Activated naive CD4-positive, alpha-beta T cell treated with anti-CD3 and anti-CD28 coated beads for 36 hours (primary cell): ENCODE results near the gene STRBP. TPM values are rescaled to one million over a fixed set of nuclear protein-coding genes. Genes with fewer than 3 reads are reported as not detected.

Source experiments
- CTCF ChIA-PET: fragments of 350-600 bp; sonication (Branson Sonifier 250); formaldehyde crosslinking; loops from one replicate; lab custom pipeline; 2021; ENCODE audit warnings: antibody characterized with exemption; lab: Charles Lee
- DNase-seq: peaks from one replicate; pipeline ENCODE4 v3.0.0-alpha.2; 2020
- H3K27ac Mint-ChIP-seq: one replicate; pipeline ENCODE4 v1.8.0; 2021; ENCODE audit warnings: mild to moderate bottlenecking, mixed read lengths
- H3K27me3 Mint-ChIP-seq: one replicate; pipeline ENCODE4 v1.8.0; 2021; ENCODE audit warnings: low read depth, mixed read lengths
- H3K36me3 Mint-ChIP-seq: one replicate; pipeline ENCODE4 v1.8.0; 2021; ENCODE audit warnings: low read depth, mixed read lengths
- H3K4me1 Mint-ChIP-seq: one replicate; pipeline ENCODE4 v1.8.0; 2021; ENCODE audit warnings: low read depth, mixed read lengths
- H3K4me3 Mint-ChIP-seq: one replicate; pipeline ENCODE4 v1.8.0; 2021; ENCODE audit warnings: mild to moderate bottlenecking, moderate library complexity, mixed read lengths
- H3K9me3 Mint-ChIP-seq: one replicate; pipeline ENCODE4 v1.8.0; 2021; ENCODE audit warnings: mixed read lengths
- intact Hi-C: fragments of 100-400 bp; cut with micrococcal nuclease; formaldehyde crosslinking; loops from one replicate; pipeline ENCODE4 v1.15.1; 2023
- total RNA-seq, 2 experiments: library from RNA; stranded (reverse); gene quantifications; one replicate each; pipeline ENCODE4 v1.2.3, GENCODE V29; 2021

Gene STRBP
- total RNA-seq, 2 experiments from 2014 or later = 27.6 to 27.8 TPM

DNA sequence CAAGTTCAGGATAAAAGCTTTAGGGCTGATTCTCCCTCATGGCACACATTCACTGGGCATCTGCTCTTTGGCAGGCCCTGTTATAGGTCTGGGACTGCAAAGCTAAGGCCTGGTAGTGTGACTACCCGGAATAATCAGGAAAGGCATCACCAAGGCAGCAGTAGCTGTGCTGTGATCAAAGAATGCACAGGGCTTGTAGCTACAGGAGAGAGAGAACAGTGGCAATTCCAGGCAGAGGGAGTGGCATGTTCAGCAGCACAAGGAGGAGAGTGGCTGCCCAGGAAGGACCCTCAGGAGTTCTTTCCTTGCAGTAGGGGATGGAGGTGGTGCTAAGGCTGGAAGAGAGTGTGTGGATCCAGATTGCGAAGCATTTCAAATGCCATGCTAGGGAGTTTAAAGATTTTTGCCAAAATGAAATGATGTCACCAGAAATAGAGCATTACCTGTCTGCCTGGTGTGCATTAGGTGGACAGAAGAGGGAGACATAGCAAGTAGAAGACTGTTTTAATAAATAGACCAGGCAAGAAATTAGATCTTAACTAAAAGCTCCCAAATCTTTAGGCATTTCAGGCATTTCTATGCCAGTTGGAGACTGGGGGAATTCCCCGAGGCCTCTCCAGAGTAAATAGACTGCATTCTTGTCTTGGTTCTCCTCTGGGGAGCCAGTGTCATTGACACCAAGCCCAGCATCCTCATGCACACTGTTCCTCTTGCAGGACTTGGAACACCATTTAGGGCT, 165.8 kb downstream of the STRBP start:
- Mint-ChIP-seq H3K27me3 (no peaks in the 10 kb centered on the region), H3K27ac (no peak overlapping the region), H3K36me3 (peaks cover 4% of the 10 kb centered on the region), H3K4me1 (no peaks in the 10 kb centered on the region), H3K4me3 (no peak overlapping the region), H3K9me3 (no peaks in the 10 kb centered on the region)
- intact Hi-C loops = loop anchor here (1.0 kb wide), 1 partner anchor 248 kb away; no protein-coding TSS in a partner anchor
- CTCF ChIA-PET = interaction anchor here (0.7 to 3.0 kb wide), 5 partner anchors 10 to 252 kb away, joined by 3 to 28 read pairs (median 6); no protein-coding TSS in a partner anchor
- DNase-seq = no peak

DNA sequence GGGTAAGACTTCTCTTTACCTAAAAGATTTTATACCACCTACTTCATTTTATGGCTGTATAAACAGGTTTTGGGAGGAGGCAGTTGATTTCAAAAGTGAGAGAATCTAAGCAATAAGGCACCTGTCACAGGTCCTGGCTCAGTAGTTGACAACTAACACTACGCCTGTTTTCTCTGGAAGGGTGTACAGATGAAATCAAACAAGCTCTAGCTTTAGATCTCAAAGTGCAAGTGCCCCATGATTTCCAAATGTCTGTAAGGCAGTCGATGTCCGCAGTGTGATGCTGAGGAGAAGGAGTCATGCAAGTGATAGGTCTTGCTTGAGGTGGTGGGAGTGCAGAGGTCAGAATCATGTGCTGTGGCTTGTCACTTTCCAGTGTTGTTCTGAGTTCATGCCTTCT, 168.8 kb downstream of the STRBP start:
- intact Hi-C loops = no loop called here
- Mint-ChIP-seq H3K4me3 (no peak overlapping the region), H3K27me3 (no peaks in the 10 kb centered on the region), H3K9me3 (no peaks in the 10 kb centered on the region), H3K27ac (no peak overlapping the region), H3K36me3 (peaks cover 11% of the 10 kb centered on the region), H3K4me1 (no peaks in the 10 kb centered on the region)
- DNase-seq = no peak
- CTCF ChIA-PET = interaction anchor here (1.1 kb wide), 1 partner anchor 251 kb away, joined by 4 read pairs; no protein-coding TSS in a partner anchor

DNA sequence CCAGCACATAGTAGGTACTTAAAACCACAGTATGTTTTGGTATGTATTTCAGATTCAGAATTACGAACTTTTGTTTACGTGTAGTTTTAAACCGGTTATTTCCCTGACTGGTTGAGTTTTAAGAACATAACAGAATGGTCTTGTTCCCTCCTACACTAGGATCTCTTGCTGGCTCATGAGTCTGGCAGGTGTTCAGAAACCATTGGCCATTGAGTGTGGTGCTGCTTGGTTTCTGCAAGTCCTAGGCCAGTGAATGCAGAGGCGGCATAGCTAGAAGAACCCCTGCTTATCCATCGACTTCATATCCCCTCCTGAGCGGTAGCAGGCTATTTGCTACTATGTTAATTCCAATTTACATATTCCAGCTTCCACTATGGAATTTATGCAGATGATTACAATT, 169.3 kb downstream of the STRBP start:
- intact Hi-C loops = no loop called here
- no peaks in the 10 kb centered on the region for H3K27me3 Mint-ChIP-seq
- peaks cover 11% of the 10 kb centered on the region for H3K36me3 Mint-ChIP-seq
- H3K9me3 Mint-ChIP-seq = no peaks in the 10 kb centered on the region
- H3K27ac Mint-ChIP-seq = no peak overlapping the region
- H3K4me3 Mint-ChIP-seq = no peak overlapping the region
- DNase-seq = no peak
- H3K4me1 Mint-ChIP-seq = no peaks in the 10 kb centered on the region
- CTCF ChIA-PET = interaction anchor here (1.1 kb wide), 1 partner anchor 251 kb away, joined by 4 read pairs; no protein-coding TSS in a partner anchor

DNA sequence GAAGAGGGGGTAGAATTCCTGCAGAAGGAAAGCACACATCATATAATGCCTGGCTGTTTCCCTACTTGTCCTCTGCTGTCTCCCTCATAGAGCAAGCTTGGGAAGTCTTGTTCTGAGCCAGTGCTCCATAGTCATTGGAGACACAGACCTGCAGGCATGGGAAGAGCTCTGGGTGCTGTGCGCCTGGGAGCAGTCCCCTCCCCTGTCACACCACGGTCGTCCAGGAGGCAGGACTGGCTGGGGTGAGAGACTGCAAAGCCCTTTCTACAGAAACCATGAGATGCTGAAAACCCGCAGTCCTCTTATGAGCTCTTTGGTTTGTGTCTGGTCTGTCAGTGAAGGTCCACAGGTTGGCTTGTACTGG, 170.3 kb downstream of the STRBP start:
- Mint-ChIP-seq H3K4me3 (no peak overlapping the region), H3K9me3 (no peaks in the 10 kb centered on the region), H3K4me1 (no peaks in the 10 kb centered on the region), H3K27me3 (no peaks in the 10 kb centered on the region), H3K36me3 (peaks cover 16% of the 10 kb centered on the region), H3K27ac (no peak overlapping the region)
- DNase-seq = no peak
- intact Hi-C loops = no loop called here
- CTCF ChIA-PET = no interaction called here

DNA sequence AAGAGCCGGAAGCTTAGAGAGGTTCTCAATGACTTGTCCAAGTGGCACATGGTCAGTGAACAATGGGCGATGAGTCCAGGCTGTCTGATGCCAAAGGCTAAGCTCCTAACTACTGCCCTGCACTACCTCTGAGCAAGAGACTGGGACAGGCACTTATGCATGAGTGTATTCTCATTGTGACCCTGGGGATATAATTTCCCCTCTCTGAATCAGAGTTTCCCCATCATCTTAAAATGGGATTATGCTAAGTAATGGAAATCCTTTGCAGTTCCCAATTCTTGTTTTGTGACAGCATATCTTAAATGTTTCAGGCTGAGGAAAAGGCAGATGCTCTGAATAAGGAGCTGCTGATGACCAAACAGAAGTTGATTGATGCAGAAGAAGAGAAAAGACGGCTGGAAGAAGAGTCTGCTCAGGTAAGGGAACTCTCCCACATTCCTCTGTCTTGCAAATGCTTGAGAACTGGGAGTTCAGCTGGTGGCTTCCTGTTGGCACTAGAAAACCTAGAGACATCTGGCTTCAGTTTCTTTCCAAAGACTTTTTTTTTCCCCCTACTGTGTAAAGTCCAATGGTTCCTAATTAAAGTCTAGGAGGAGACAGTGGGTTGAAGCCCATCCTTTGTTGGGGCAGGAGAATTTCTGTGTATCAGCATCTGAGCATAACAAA, 170.8 kb downstream of the STRBP start:
- no peaks in the 10 kb centered on the region for H3K4me1 Mint-ChIP-seq
- no peaks in the 10 kb centered on the region for H3K27me3 Mint-ChIP-seq
- H3K4me3 Mint-ChIP-seq = no peak overlapping the region
- DNase-seq = no peak
- no peak overlapping the region for H3K27ac Mint-ChIP-seq
- H3K36me3 Mint-ChIP-seq = peaks cover 16% of the 10 kb centered on the region
- H3K9me3 Mint-ChIP-seq = no peaks in the 10 kb centered on the region
- CTCF ChIA-PET = no interaction called here
- intact Hi-C loops = no loop called here

DNA sequence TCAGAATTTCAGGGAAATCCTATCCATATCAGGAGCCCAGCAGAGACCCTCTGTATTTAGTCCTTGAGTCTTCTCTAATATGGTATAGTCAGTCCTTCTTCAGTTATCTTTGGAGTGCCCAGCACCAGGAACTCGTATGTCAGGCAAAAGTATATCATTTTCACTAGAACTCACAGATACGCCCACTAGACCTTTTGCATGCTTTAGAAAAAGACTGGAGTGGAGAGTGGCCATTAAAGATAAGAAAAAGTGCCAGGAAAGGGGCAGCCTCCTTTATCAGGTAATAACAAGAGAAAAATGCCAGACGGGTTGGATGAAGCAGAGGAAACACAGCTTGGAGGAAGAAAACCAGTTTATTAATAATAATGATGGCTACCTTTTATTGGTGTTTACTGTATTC, 171.4 kb downstream of the STRBP start:
- H3K4me3 Mint-ChIP-seq = no peak overlapping the region
- H3K27me3 Mint-ChIP-seq = no peaks in the 10 kb centered on the region
- CTCF ChIA-PET = no interaction called here
- peaks cover 16% of the 10 kb centered on the region for H3K36me3 Mint-ChIP-seq
- H3K9me3 Mint-ChIP-seq = no peaks in the 10 kb centered on the region
- H3K4me1 Mint-ChIP-seq = no peaks in the 10 kb centered on the region
- no peak for DNase-seq
- no peak overlapping the region for H3K27ac Mint-ChIP-seq
- intact Hi-C loops = no loop called here

DNA sequence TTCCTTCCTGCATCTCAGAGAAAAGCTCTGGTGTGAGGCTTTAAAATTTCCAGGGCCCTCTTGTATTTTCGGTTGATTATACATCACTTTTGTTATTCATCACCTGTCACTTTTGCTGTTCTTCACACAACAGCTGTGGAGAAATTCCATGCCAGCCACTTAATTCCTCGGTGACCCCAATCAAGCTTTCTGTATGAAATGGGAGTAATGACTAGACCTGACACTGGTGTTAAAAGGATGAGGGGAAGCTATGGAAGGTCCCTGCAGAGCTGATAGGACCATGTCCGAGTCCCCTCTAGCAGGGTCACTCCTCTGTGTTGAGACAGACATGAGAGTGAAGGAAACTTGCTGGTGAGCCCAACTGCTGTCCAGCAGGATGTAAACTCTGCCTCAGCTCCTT, 175.2 kb downstream of the STRBP start:
- no peak for DNase-seq
- H3K27ac Mint-ChIP-seq = no peak overlapping the region
- CTCF ChIA-PET = interaction anchor here (2.1 to 4.0 kb wide), 3 partner anchors 9 to 262 kb away, joined by 9 to 22 read pairs (median 10); no protein-coding TSS in a partner anchor
- H3K9me3 Mint-ChIP-seq = no peaks in the 10 kb centered on the region
- H3K4me1 Mint-ChIP-seq = no peaks in the 10 kb centered on the region
- no peak overlapping the region for H3K4me3 Mint-ChIP-seq
- no peaks in the 10 kb centered on the region for H3K27me3 Mint-ChIP-seq
- intact Hi-C loops = no loop called here
- H3K36me3 Mint-ChIP-seq = peaks cover 12% of the 10 kb centered on the region

DNA sequence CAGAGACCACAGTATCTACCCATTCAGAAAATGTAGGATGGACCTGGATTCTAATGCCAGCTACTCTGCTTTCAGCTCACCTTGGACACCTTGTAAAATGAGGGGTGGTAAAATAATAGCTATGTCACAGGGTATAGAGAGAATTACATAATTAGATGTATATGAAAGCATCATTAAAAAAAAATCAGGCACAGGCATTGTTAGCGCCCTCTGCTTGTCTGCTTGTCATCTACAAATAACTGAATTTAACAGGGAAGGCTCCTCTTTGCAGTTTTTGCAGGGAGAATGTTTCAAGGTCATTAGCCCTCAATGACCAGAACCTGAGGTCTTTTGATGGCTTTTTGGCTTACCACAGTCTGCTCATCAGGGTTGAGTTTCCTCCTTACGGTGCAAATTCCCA, 176.9 kb downstream of the STRBP start:
- no peaks in the 10 kb centered on the region for H3K9me3 Mint-ChIP-seq
- CTCF ChIA-PET = interaction anchor here (2.4 to 4.0 kb wide), 2 partner anchors 11 to 258 kb away, joined by 9 to 22 read pairs; no protein-coding TSS in a partner anchor
- H3K27ac Mint-ChIP-seq = no peak overlapping the region
- no peaks in the 10 kb centered on the region for H3K27me3 Mint-ChIP-seq
- H3K36me3 Mint-ChIP-seq = peaks cover 10% of the 10 kb centered on the region
- no peaks in the 10 kb centered on the region for H3K4me1 Mint-ChIP-seq
- no peak overlapping the region for H3K4me3 Mint-ChIP-seq
- intact Hi-C loops = no loop called here
- no peak for DNase-seq

DNA sequence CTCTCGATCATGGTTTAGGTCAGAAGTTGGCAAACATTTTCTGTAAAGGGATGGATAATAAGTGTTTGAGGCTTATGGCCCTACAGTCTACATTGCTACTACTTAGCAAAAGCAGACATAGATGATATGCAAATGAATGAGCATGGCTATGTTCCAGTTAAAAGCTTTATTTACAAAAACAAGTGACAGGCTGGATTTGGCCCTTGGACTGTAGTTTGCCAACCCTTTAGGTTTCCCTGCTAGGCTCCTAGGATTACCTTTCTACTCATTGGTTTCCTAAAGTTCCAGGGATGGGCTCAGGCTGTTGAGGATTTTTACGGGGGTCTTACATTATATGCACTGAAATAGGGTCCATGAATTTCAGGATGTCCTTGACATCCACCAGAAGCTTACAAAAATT, 177.4 kb downstream of the STRBP start:
- CTCF ChIA-PET = interaction anchor here (0.9 to 4.0 kb wide), 4 partner anchors 10 to 263 kb away, joined by 3 to 22 read pairs (median 4); no protein-coding TSS in a partner anchor
- H3K27me3 Mint-ChIP-seq = no peaks in the 10 kb centered on the region

DNA sequence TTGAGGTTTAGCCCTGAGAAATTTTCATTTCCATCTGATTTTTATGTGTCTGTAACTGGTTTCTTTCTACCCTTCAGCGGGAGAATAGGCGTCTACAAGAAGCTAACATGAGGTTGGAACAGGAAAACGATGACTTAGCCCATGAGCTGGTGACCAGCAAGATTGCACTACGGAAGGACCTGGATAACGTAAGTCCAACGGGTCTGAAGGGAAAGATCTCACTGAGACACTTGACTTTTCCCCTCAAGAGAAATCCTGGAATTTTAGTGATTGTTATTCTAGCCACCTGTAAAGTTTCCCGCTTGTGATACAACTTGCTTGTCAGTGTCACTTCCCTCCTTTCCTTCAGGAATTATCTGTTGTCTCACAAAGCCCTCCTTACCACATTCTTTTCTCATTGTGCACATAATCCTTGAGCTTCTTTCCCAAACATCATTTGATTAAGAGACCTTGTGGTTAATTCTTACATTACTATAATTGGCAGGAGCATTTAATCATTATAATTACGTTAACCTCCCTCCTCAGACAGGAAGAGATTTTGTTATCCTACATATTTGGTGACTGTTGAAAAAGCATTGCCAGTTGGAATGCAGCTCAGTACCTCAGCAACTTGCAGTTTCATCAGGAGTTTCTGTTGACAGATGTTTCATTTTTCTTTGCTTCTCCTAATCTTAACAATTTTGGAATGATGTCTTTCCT, 178.0 kb downstream of the STRBP start:
- Mint-ChIP-seq H3K36me3 (peaks cover 7% of the 10 kb centered on the region), H3K4me1 (no peaks in the 10 kb centered on the region), H3K4me3 (no peak overlapping the region), H3K27ac (no peak overlapping the region), H3K27me3 (no peaks in the 10 kb centered on the region), H3K9me3 (no peaks in the 10 kb centered on the region)
- intact Hi-C loops = no loop called here
- DNase-seq = no peak
- CTCF ChIA-PET = interaction anchor here (0.9 to 4.0 kb wide), 4 partner anchors 9 to 264 kb away, joined by 3 to 22 read pairs (median 4); no protein-coding TSS in a partner anchor

More for the DNA sequence above, 177.4 kb downstream of the STRBP start:
- intact Hi-C loops = no loop called here
- no peak for DNase-seq
- H3K9me3 Mint-ChIP-seq = no peaks in the 10 kb centered on the region
- H3K36me3 Mint-ChIP-seq = peaks cover 9% of the 10 kb centered on the region
- H3K27ac Mint-ChIP-seq = no peak overlapping the region
- no peak overlapping the region for H3K4me3 Mint-ChIP-seq
- no peaks in the 10 kb centered on the region for H3K4me1 Mint-ChIP-seq

DNA sequence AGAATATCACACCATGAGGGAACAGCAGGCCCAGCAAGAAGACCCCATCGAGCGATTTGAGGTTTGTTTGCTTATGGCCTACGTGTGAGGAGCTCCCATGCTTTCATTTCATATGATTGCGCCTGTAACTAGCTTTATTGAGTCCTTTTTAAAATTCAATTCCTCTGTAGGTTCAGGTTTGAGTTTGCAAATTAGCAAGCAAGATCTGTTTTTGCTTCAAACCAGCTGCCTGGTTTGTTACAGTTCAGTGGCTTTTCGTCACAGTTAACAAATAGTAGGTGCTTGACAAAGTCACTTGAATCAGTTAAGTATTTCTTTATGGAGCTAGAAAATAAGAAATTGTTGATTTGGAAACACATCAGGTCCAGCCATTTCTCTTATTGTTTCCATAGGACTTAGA, 178.6 kb downstream of the STRBP start:
- peaks cover 5% of the 10 kb centered on the region for H3K36me3 Mint-ChIP-seq
- H3K4me3 Mint-ChIP-seq = no peak overlapping the region
- H3K4me1 Mint-ChIP-seq = no peaks in the 10 kb centered on the region
- DNase-seq = no peak
- H3K9me3 Mint-ChIP-seq = no peaks in the 10 kb centered on the region
- intact Hi-C loops = no loop called here
- no peak overlapping the region for H3K27ac Mint-ChIP-seq
- no peaks in the 10 kb centered on the region for H3K27me3 Mint-ChIP-seq
- CTCF ChIA-PET = interaction anchor here (1.1 to 4.0 kb wide), 2 partner anchors 13 to 260 kb away, joined by 3 to 22 read pairs; no protein-coding TSS in a partner anchor

DNA sequence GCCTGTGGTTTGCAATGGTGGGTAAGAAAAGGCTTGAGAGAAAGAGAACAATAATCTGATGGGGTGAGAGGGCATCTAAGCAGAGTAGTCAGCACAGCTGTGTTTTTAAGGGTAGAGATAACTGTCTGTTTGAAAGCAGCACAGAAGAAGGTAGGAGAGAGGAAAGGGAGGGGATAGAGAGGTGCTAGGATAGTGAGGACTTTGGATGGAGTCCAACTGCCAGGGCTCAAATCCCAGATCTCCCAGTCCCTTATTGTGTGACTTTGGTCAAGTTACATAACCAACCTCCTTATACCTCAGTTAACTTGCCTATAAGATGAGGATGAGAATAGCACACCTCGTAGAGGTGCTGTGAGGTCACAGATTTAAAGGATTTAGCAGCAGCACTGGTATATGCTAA, 179.3 kb downstream of the STRBP start:
- CTCF ChIA-PET = interaction anchor here (4.0 kb wide), 1 partner anchor 260 kb away, joined by 22 read pairs; no protein-coding TSS in a partner anchor
- intact Hi-C loops = no loop called here
- peaks cover 5% of the 10 kb centered on the region for H3K36me3 Mint-ChIP-seq
- DNase-seq = no peak
- H3K27me3 Mint-ChIP-seq = no peaks in the 10 kb centered on the region
- H3K4me3 Mint-ChIP-seq = no peak overlapping the region
- no peaks in the 10 kb centered on the region for H3K9me3 Mint-ChIP-seq
- no peaks in the 10 kb centered on the region for H3K4me1 Mint-ChIP-seq
- no peak overlapping the region for H3K27ac Mint-ChIP-seq
